Cardiac fibroblast (primary cell): ENCODE results near the gene RHOT2.

ENCODE experiments used
- DNase-seq, 2 donors: peaks; one replicate each; pipeline versions ENCODE4 v3.0.0 to v3.0.0-alpha.2; 2010; ENCODE audit warnings: low read depth in 2 of 2
- H3K4me3 ChIP-seq, 2 donors: replicated peaks in 1 of 2; 1 replicate in 1 of 2; 2 replicates in 1 of 2; pipeline ENCODE4 v1.5.1; 2011; ENCODE audit warnings: low read depth in 2 of 2, low read length in 2 of 2, mild to moderate bottlenecking in 2 of 2, moderate library complexity in 1 of 2
- TF ChIP-seq, protein P1 (sequence below): IDR thresholded peaks from one replicate; pipeline ENCODE4 v1.5.1; 2011; ENCODE audit warnings: low read depth, mild to moderate bottlenecking, low read length, inconsistent platforms

Gene RHOT2

DNA sequence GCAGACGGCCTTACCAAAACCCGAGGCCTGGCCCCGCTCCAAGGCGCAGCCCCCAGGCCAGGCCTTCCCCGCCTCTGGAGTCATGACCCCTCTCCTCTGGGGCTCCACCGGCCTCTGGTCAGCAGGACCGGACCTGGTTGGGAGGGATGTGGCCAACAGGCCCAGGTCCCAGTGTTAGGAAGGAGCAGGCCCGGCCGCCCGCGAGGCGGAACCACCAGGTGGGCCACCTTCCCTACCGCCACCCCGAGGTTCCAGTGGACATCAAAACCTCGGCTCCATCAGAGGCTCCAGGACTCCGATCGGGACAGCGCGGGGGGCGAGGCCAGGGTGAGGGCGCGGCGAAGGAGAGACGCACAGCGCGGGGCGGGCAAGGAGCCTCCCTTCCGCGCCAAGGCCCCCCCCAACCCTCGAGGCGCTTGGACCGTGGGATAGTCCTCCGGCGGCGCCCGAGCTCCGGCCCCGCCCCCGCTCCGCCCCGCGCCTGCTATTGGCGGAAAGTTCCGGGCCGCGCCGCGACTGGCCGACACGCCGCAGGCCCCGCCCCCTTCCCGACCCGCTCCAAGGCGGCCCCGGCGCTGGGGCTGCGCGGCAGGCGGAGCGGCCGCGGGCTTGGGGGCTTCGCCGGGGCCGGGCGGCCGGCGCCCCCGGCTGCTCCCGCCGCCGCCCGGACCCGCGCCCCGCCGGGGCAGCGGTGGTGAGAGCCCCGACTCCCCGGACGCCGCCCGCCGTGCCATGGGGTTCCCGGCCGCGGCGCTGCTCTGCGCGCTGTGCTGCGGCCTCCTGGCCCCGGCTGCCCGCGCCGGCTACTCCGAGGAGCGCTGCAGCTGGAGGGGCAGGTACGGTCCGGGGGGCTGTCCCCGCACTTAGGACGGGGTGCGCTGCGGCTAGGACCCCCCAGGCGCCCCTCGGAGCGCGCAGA, 46.9 kb downstream of the RHOT2 start, which contains the start of gene METRN:
Gene METRN, plus strand, starts transcription at position 561 of the 919 bp plus-strand sequence. Its CDS starts 172 bp downstream, at position 733.
- peak; percentile 86 to 91 for DNase-seq
- TF ChIP-seq, protein P1, sequence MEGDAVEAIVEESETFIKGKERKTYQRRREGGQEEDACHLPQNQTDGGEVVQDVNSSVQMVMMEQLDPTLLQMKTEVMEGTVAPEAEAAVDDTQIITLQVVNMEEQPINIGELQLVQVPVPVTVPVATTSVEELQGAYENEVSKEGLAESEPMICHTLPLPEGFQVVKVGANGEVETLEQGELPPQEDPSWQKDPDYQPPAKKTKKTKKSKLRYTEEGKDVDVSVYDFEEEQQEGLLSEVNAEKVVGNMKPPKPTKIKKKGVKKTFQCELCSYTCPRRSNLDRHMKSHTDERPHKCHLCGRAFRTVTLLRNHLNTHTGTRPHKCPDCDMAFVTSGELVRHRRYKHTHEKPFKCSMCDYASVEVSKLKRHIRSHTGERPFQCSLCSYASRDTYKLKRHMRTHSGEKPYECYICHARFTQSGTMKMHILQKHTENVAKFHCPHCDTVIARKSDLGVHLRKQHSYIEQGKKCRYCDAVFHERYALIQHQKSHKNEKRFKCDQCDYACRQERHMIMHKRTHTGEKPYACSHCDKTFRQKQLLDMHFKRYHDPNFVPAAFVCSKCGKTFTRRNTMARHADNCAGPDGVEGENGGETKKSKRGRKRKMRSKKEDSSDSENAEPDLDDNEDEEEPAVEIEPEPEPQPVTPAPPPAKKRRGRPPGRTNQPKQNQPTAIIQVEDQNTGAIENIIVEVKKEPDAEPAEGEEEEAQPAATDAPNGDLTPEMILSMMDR = no peak
- peak within 1 kb of the TSS; percentile 48 to 63 for H3K4me3 ChIP-seq

DNA sequence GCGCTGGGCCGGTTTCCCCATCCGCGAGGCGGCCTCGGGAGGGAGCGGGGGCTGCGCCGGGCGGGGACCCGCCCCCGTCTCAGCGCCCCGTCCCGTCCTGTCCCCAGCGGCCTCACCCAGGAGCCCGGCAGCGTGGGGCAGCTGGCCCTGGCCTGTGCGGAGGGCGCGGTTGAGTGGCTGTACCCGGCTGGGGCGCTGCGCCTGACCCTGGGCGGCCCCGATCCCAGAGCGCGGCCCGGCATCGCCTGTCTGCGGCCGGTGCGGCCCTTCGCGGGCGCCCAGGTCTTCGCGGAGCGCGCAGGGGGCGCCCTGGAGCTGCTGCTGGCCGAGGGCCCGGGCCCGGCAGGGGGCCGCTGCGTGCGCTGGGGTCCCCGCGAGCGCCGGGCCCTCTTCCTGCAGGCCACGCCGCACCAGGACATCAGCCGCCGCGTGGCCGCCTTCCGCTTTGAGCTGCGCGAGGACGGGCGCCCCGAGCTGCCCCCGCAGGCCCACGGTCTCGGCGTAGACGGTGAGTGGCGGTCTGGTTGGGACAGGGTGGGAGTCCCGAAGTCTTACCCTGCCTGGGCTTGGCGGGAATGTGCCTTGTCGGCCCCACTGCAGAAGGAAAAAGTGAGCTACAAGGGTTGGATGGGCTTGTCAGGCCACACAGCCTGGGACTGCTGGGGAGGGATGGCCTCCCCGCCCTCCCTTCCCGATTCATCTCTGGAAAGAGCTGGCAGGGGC, 47.7 kb downstream of the RHOT2 start:
- H3K4me3 ChIP-seq = peak overlapping the region; percentile 48 to 63
- DNase-seq = peak in 1 of 2 donors; percentile 29
- TF ChIP-seq, protein P1 = no peak

DNA sequence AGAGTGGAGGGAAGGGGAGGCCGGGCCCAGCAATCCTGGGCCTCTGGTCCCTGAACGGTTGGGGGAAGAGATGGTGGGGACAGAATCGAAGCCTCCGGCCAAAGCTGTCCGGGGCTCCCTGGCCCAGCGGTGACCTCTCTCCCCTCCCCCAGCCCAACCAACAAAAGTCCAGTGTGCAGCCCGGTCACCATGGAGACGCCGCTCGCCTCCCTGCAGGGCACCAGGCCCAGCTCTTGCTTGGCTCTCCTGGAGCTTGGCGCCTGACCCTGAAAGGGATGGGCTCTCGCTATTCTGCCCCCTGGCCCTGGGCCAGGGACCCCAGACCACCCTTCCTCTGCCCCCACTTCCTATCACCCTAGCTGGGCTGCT, 48.3 kb downstream of the RHOT2 start:
- TF ChIP-seq, protein P1 = no peak
- peak; percentile 50 to 83 for DNase-seq
- peak overlapping the region; percentile 48 to 63 for H3K4me3 ChIP-seq

DNA sequence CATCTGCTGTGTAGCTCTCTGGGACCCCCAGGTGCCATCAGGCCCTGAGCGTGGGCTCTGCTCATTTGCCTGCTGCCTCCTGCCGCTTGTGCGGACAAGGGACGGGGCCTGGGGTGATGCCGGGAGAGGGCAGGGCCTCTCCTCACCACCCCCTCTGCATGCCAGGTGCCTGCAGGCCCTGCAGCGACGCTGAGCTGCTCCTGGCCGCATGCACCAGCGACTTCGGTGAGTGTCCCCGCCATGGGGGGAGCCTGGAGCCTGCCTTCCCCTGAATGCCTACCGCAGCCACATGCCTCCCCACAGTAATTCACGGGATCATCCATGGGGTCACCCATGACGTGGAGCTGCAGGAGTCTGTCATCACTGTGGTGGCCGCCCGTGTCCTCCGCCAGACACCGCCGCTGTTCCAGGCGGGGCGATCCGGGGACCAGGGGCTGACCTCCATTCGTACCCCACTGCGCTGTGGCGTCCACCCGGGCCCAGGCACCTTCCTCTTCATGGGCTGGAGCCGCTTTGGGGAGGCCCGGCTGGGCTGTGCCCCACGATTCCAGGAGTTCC, 48.9 kb downstream of the RHOT2 start:
- no peak for DNase-seq
- TF ChIP-seq, protein P1 = no peak
- no peak overlapping the region for H3K4me3 ChIP-seq

DNA sequence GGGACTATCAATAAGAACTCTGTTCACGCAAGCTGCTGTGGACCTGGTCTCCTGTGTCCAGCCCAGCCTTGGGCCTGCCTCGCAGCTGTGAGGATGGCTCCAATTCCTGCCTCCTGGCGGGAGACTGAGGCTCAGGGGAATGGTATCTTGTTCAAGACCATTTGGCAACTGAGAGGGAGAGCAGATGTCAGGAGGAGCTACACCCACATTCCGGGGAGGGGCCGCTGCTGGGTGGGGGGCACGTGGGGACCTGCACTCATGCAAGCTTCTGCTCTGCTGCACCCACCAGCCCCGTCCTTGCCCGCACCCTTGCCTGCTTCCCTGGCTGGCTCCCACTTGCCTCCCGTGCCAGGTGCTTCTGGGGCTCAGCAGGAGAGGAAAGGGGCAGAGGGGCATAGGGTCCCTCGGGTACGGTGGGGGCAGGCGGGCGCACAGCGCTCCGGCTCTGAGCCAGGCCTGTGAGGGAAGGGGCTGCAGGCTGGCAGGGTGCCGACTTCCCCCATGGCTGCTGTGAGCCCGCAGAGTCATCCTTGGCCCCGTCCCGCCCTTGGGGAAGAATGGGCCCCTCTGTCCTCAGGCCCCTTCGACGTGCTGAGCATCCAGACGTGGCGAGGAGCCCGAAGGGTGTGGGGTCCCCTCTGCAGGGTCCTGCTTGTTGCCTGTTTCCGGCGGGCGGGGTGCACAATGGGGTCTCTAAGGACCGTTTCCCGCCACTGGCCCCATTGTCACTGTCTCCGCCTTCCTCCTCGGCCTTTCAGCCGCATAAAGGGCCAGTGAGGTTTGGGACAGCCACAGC, 49.7 kb downstream of the RHOT2 start:
- DNase-seq = no peak
- TF ChIP-seq, protein P1 = no peak
- no peak overlapping the region for H3K4me3 ChIP-seq

DNA sequence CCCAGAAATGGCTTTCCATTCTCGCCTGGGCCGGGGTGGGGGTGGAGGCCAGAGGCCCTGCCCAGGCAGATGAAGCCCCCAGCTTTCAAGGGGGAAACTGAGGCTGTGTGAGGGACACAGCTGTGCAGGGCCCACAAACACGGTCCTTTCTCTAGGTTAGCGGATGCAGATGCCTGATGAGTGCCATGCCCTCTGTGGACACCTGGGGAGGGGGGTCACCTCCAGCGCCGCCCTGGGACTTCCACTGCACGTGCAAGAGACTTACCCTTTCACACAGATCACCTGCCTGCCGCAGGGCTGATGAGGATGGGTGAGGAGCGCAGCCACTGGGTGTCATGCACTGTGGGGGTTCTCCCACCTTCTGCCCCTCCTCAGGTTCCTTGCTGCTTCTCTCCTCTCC, 50.5 kb downstream of the RHOT2 start:
- DNase-seq = no peak
- H3K4me3 ChIP-seq = no peak overlapping the region

More for the DNA sequence above, 50.5 kb downstream of the RHOT2 start:
- TF ChIP-seq, protein P1 = no peak
